ENCODE data around the gene PPP1R13B.

The PPP1R13B gene

DNA sequence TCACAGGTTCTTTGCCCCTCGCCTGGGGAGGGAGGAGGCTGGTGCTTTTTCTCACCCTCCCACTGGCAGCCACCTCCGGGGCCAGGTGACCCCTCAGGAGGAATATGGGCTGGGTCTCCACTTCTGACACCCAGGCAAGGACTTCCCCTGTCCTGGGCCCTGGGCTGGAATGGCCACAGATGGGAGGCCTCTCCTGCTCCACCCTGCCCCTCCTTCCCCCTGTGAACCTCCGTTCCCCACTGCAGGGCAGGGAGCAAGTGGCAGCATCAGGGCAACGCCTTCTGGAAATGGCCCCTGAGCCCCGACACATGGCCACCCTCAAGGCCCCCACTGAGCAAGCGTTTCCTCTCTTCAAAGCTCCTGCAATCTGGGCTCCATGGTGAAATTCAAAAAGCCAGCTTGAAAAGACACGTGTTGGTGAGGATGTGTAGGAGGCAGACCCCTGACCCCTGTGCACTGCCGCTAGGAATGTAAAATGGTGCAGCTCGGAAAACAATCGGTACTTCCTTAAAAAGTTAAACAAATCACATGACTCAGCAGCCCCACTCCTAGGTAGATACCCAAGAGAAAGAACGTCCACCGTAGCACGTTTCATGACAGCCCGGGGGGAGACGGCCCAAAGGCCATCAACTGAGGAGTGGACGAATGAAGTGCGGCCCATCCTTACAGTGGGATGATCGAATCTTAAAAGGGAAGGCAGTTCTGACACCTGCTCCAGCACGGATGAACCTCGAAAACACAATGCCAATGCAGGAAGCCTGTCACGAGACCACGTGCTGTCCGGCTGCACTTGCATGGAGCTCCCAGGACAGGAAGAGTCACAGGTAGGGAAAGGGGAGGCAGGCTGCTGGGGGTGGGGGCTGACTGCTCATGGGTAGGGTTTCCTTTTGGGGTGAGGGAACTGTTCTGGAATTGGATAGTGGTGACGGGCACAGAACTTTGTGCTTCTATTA lies 143.7 kb downstream of the PPP1R13B start:
- H3K27me3 Mint-ChIP-seq: no peaks in the 10 kb centered on the region

DNA sequence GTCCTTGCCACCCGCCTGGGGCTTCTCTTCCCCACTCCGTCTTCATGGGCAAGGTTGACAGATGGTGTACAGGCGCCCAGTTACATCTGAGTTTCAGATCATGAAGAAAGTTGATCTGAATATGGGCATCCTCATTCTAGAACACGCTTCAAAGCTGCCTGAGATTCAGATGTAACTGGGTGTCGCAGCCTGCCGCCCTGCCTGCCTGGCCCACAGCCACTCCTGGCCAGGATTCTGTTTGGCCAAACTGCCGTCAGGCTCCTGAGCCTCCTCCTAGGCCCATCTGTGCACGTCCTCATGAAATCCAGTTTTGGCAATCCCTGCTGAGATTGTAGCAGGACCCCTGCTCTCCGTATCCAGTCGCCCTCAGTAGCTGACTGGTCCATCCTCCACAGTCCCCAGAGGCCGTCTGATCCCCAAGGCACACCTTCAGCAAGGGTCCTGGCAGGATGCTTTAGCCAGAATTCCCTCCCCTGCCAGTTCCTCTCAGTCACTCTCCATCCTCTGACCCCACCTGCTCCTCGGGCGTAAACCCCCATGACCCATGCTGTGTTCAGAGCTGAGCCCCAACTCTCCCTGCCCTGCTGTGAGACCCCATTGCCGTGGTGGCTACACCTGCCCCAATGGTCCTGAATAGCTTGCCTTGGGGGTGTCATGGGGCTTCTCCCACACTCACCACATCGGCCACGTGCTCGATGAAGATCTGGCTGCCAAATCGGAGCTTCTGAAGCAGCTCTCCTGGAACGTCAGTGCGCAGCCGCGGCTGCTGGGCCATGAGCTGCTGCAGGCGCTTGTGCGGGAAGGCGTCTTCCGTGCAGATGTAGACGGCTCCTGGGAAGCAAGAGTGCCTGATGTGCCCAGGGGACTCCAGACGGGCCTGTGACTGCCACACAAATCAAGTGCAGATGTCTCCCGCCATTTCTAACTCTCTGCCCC lies 144.6 kb downstream of the PPP1R13B start:
- ATAC-seq (no peak), DNase-seq (no peak)
- no peak overlapping the region for H3K4me3 Mint-ChIP-seq
- no peaks in the 10 kb centered on the region for H3K27me3 Mint-ChIP-seq
- no peaks in the 10 kb centered on the region for H3K9me3 Mint-ChIP-seq
- peak overlapping the region; percentile 41 for H3K27ac Mint-ChIP-seq
- peaks cover 1% of the 10 kb centered on the region for H3K4me1 Mint-ChIP-seq
- peaks cover 15% of the 10 kb centered on the region for H3K36me3 Mint-ChIP-seq (ENCODE audit: low read depth)

More for the DNA sequence above, 143.7 kb downstream of the PPP1R13B start:
- H3K9me3 Mint-ChIP-seq: no peaks in the 10 kb centered on the region
- peaks cover 18% of the 10 kb centered on the region for H3K36me3 Mint-ChIP-seq (ENCODE audit: low read depth)
- no peak for DNase-seq
- no peak overlapping the region for H3K27ac Mint-ChIP-seq
- no peak for ATAC-seq
- H3K4me1 Mint-ChIP-seq: peaks cover 1% of the 10 kb centered on the region
- no peak overlapping the region for H3K4me3 Mint-ChIP-seq

DNA sequence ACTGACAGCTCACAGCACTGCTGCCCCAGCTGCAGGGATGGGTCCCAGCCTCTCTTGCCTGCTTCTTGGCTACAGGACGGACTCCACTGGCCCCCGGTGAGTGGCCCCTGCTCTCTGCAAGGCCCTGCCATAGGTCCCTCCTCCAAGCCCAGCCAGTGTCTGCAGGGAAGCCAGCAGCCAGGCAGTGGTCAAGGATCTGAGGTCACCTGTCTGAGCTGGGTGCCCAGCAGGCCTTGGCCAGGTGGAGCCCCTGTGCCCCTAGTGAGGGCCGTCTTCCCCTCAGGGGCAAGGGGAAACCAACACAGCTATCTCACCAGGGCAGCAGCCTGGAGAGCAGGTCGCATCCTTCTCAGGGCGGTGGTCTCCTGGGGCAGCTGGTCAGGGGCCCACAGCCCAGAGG lies 145.3 kb downstream of the PPP1R13B start:
- Mint-ChIP-seq H3K27me3 (no peaks in the 10 kb centered on the region), H3K4me3 (no peak overlapping the region), H3K36me3 (ENCODE audit: low read depth) (peaks cover 17% of the 10 kb centered on the region), H3K9me3 (no peaks in the 10 kb centered on the region), H3K27ac (peak overlapping the region; percentile 67), H3K4me1 (peaks cover 1% of the 10 kb centered on the region)
- ATAC-seq (no peak), DNase-seq (no peak)

DNA sequence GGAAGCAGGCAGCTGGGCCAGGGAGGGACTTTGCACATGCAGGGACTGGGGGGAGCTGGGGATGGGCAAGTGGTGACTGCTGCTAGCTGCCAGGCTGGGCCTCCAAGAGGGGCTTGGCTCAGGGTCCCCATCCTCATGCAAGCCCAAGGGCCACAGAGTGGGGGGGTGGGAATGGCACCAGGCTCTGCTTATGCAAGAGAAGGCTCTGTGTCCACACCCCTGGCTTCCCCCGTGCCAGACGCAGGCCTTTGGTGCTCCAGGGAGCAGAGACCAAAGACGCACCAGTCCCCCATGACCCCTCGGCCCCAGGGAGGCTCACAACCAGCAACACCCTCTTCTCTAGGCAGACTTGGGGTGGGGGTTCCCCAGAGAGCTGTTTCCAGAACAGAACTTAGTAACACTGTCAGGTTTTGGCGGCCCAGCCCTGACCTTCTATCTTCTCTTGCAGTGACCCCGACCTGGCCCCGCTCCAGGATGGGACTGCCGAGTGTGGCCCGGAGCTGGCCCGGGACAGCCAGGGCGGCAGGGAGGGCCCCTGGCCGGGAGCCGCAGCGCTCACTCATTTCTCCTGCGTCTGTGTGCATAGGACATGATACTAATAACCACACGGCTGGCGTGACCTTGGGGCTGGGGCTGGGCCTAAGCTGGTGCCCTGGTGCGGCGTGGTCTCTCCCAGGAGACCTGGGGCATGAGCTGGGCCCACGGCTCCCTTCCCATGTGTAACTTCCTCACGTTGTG lies 146.5 kb downstream of the PPP1R13B start:
- Mint-ChIP-seq H3K4me3 (no peak overlapping the region), H3K4me1 (peaks cover 3% of the 10 kb centered on the region), H3K9me3 (no peaks in the 10 kb centered on the region), H3K27me3 (no peaks in the 10 kb centered on the region), H3K27ac (no peak overlapping the region), H3K36me3 (ENCODE audit: low read depth) (peaks cover 17% of the 10 kb centered on the region)
- ATAC-seq (no peak), DNase-seq (no peak)

DNA sequence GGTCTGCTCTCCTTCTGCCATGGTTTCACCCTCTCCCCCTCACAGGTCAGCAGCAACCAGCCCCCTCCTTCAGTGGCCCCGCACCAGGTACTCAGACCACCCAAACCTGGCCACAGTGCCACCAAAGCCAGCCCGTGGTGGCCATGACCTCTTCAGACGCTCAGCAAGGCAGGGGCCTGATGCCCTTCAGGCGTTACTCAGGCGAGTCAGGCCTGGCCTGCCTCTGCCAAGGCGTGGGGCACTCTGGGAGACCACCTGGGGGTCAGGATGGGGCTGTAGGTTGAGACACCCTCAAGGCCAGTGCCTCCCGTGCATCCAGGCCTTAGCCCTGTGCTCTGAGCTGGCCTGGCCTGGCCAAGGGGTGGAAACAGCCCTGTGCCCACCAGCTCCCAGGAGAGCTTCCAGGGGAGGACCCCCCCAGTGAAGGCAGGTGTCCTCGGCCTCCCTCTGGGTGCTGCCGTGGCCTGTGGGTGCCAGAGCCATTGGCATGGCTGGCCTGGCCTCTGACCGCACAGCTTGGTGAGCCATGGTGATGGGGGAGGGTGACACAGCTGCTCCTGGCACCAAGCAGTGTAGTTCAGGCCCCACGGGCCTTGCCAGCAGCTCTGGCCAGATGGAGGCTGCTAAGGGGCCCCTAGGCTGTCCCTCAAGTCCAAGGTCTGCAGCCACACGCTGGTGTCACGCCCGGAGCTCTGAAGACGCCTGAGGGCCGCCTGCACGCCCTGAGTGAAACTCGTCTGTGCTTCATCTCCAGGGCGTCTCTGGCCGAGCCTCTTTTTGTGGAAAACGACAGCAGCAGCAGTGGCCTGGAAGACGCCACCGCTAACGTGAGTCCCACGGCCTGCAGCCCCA lies 147.2 kb downstream of the PPP1R13B start:
- no peaks in the 10 kb centered on the region for H3K9me3 Mint-ChIP-seq
- peak overlapping the region; percentile 67 for H3K27ac Mint-ChIP-seq

DNA sequence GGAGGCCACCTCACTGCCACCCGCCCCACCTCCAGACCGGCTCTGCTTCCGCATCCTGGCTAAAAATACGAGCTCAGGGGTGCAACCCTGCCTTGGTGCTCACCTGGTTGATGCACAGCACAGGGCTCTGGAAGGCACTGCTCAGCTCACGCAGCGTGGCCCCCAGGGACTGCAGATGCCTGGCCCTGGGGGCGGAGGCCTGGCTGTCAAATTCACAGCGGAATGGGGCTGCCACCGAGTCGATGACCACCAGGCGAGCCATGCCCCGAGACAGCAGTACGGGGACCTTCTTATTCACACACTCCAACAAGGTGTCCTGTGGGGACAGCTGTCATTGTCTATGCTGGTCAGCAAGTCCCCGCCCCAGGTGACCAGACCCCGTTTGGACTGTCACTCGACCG lies 148.1 kb downstream of the PPP1R13B start:
- no peaks in the 10 kb centered on the region for H3K27me3 Mint-ChIP-seq
- H3K27ac Mint-ChIP-seq: peak overlapping the region; percentile 67
- DNase-seq (no peak), ATAC-seq (no peak)
- no peak overlapping the region for H3K4me3 Mint-ChIP-seq
- peaks cover 3% of the 10 kb centered on the region for H3K4me1 Mint-ChIP-seq
- H3K9me3 Mint-ChIP-seq: no peaks in the 10 kb centered on the region
- peaks cover 15% of the 10 kb centered on the region for H3K36me3 Mint-ChIP-seq (ENCODE audit: low read depth)

More for the DNA sequence above, 147.2 kb downstream of the PPP1R13B start:
- ATAC-seq (no peak), DNase-seq (no peak)
- Mint-ChIP-seq H3K4me3 (no peak overlapping the region), H3K27me3 (no peaks in the 10 kb centered on the region), H3K36me3 (ENCODE audit: low read depth) (peaks cover 16% of the 10 kb centered on the region), H3K4me1 (peaks cover 4% of the 10 kb centered on the region)

DNA sequence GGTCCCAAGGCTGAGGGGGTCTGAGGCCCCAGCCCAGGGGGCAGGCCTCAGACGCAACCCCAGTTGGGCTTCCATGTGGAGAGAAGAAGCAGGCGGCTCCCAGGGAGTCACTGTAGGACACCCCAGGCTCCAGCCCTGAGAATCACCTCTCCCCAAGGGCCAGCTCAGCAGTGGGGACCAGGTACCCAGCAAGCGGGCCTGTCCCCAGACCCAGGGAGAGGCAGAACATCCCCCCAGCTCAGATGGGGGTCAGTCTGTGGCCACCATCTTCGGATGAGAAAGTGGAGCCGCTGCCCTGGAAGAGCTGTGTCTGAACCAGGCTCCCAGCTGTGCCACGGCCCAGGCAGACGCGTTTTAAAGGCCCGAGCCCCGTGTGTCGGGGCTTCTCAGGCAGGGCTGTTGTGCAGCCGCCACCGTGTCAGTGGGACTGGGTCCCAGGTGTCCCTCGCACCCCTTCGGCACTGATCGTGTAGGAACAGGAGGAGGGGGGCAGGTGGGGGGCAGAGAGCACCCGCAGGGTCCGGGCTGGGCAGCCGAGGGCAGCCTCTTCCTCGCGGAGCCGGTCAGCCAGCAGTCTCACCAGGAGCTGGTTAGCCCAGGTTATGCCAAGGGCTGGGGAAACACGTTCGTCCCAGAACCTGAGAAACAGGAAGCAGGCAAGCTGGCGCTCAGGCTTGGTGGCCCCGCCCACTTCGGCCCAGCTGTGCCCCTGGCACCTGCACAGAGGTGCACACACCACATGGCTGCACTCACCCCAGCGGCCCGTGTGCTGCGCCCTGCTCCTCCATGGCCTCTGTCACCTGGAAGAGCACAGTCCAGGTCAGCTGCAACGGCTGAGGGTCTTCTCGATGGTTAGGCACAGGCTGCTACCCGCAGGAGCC lies 148.8 kb downstream of the PPP1R13B start:
- no peak overlapping the region for H3K27ac Mint-ChIP-seq
- ATAC-seq: no peak
- no peak for DNase-seq
- H3K4me1 Mint-ChIP-seq: peaks cover 3% of the 10 kb centered on the region
- no peaks in the 10 kb centered on the region for H3K27me3 Mint-ChIP-seq
- H3K4me3 Mint-ChIP-seq: no peak overlapping the region
- H3K36me3 Mint-ChIP-seq (ENCODE audit: low read depth): peaks cover 14% of the 10 kb centered on the region
- no peaks in the 10 kb centered on the region for H3K9me3 Mint-ChIP-seq

DNA sequence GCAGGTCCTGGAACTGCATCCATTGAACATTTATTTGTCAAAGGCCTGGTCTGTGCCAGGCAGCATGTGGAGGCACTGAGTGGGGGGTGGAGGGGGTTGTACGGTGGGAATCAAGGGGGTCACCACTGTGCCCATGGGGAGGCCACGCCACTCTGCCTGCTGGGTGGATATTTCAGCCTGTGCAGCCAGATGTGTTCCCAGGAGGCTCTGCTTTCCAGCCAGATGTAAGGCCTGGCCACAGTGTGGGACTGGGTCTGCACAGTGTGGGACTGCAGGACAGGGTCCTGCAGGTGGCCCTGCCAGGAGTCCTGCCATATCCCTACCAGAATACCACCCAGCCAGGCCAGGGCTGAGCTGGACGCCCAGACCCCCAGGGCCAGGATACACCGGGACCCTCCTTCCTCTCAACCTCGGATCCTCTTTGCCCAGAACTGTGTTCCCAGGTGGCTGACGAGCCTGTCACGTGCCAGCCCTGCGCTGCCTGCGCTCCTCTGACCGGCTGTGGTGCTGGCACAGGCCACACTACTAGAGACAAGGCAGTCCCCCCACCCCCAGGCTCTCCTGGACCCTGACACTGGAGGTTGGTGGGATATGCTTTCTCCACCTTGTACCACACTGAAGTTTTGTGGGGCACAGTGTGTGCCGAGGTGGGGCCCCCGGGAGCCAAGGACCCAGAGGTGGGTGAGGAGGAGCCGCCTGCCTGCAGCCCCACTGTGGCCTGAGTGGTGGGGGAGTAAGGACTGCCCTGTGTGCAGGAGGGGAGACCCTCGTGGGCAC lies 149.6 kb downstream of the PPP1R13B start:
- peaks cover 3% of the 10 kb centered on the region for H3K4me1 Mint-ChIP-seq
- no peaks in the 10 kb centered on the region for H3K9me3 Mint-ChIP-seq
- H3K27ac Mint-ChIP-seq: no peak overlapping the region
- peaks cover 10% of the 10 kb centered on the region for H3K36me3 Mint-ChIP-seq (ENCODE audit: low read depth)
- ATAC-seq (no peak), DNase-seq (no peak)
- H3K4me3 Mint-ChIP-seq: no peak overlapping the region
- no peaks in the 10 kb centered on the region for H3K27me3 Mint-ChIP-seq

DNA sequence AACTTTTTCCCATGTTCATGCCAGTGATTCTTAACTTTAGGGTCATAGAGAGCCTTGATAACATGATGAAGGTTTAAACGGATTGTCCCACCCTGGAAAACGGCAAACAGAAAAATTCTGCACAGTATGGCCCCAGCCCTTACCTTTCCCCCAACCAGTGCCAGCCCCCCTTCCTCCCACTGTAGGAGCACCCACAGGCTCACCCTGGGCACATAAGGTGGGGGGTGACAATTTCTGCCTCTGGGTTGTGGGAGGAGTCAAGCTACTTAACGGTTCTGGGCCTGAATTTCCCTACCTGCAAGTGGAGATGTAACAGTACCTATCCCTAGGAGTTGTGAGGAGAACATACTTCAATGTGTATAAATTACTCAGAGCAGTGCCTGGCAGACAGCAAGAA lies 150.2 kb downstream of the PPP1R13B start:
- ATAC-seq (no peak), DNase-seq (no peak)
- Mint-ChIP-seq H3K27ac (no peak overlapping the region), H3K36me3 (ENCODE audit: low read depth) (peaks cover 7% of the 10 kb centered on the region), H3K4me3 (no peak overlapping the region), H3K9me3 (no peaks in the 10 kb centered on the region), H3K27me3 (no peaks in the 10 kb centered on the region), H3K4me1 (peaks cover 3% of the 10 kb centered on the region)

DNA sequence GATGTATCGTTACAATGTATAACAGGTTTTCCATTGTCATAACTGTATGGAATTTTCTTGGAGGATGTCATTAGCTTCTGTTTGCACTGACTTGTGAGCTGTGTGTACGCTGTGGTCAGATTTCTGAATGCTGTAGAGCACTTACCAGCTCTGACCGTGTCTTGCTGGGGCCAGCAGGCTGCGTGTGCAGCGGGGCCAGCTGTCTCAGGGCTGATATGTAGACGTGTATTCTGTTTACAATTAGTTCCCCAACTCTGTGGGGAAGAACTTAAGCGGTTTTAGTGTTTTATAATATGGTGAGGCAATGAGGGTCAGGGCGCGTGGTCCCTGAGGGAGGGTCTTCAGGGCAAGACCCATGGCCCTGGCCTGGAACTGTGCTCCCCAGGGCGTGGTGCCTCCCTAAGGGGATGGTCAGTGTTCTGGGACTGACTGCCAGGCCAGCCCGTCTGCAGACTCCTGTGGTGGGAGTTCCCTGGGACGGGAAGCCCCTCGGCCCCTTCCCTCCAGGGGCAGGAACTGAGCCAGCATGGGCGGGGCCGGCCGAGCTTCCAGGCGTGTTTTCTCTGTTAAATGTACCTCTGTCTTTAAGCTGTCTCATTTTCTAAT lies 150.8 kb downstream of the PPP1R13B start:
- Mint-ChIP-seq H3K27ac (no peak overlapping the region), H3K9me3 (no peaks in the 10 kb centered on the region)
- no peak for DNase-seq

DNA sequence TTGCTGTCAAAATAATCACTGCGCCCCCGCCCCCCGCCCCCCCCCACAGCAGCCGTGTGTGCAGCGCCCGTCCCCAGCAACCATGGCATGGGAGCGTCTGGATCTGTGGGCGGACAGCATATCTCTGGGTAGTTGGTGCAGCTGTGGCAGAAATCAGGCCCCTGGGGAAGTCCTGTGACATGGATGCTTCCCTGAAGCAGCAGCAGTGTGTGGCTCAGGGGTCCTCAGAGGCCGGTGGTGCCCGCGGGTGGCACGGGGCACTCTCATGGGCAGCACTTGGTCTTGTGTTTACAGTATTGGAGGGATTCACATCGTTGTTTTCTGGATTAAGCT lies 151.3 kb downstream of the PPP1R13B start:
- Mint-ChIP-seq H3K4me3 (no peak overlapping the region), H3K36me3 (ENCODE audit: low read depth) (peaks cover 7% of the 10 kb centered on the region), H3K9me3 (no peaks in the 10 kb centered on the region), H3K27me3 (no peaks in the 10 kb centered on the region), H3K4me1 (peaks cover 3% of the 10 kb centered on the region), H3K27ac (no peak overlapping the region)
- ATAC-seq (no peak), DNase-seq (no peak)

More for the DNA sequence above, 150.8 kb downstream of the PPP1R13B start:
- no peak overlapping the region for H3K4me3 Mint-ChIP-seq
- H3K36me3 Mint-ChIP-seq (ENCODE audit: low read depth): peaks cover 7% of the 10 kb centered on the region
- ATAC-seq: no peak
- no peaks in the 10 kb centered on the region for H3K27me3 Mint-ChIP-seq
- H3K4me1 Mint-ChIP-seq: peaks cover 3% of the 10 kb centered on the region
